Astrocyte (in vitro differentiated cells and primary cell): ENCODE results near the gene MPZL1.

ENCODE experiments used
- EZH2 ChIP-seq: IDR thresholded peaks from 2 replicates; pipeline ENCODE4 v1.6.1; 2012; ENCODE audit warnings: mild to moderate bottlenecking, low read length, inconsistent platforms; ENCODE audit not compliant: insufficient read depth
- TF ChIP-seq, protein P1 (sequence below): IDR thresholded peaks from 2 replicates; pipeline ENCODE4 v1.5.1; 2011; ENCODE audit warnings: low read depth, mild to moderate bottlenecking, inconsistent platforms, low read length, moderate library complexity; ENCODE audit not compliant: insufficient read depth

DNA sequence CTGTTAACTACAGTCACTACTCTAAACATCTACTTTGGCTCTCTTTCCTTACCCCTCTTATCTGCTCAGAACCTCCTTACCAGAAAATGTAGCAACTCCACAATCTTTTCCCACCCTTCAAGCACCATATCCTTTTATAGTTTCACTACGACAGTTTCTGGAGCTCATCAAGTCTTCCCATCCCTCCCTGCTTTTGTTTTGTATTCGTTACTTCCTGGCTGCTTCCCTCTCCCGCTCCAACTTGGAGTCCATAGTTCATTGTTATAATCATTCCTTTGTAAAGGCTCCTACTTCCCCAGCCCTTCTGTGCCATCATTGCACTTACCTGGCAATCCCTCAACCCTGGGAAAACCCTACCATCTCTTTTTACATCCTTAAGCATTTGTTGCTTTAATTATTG is 18.0 kb downstream of the MPZL1 start:
- no peak for TF ChIP-seq EZH2
- TF ChIP-seq, protein P1, sequence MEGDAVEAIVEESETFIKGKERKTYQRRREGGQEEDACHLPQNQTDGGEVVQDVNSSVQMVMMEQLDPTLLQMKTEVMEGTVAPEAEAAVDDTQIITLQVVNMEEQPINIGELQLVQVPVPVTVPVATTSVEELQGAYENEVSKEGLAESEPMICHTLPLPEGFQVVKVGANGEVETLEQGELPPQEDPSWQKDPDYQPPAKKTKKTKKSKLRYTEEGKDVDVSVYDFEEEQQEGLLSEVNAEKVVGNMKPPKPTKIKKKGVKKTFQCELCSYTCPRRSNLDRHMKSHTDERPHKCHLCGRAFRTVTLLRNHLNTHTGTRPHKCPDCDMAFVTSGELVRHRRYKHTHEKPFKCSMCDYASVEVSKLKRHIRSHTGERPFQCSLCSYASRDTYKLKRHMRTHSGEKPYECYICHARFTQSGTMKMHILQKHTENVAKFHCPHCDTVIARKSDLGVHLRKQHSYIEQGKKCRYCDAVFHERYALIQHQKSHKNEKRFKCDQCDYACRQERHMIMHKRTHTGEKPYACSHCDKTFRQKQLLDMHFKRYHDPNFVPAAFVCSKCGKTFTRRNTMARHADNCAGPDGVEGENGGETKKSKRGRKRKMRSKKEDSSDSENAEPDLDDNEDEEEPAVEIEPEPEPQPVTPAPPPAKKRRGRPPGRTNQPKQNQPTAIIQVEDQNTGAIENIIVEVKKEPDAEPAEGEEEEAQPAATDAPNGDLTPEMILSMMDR: no peak
